ENCODE data around the gene SLC29A1. TPM values are rescaled to one million over a fixed set of nuclear protein-coding genes. Genes with fewer than 3 reads are reported as not detected.
A peak's percentile ranks its signal among the peaks of the same experiment; 100 is the strongest.

The SLC29A1 gene
- total and polyA plus RNA-seq, 11 donors, result 48.0 to 319 (median 131) TPM

DNA sequence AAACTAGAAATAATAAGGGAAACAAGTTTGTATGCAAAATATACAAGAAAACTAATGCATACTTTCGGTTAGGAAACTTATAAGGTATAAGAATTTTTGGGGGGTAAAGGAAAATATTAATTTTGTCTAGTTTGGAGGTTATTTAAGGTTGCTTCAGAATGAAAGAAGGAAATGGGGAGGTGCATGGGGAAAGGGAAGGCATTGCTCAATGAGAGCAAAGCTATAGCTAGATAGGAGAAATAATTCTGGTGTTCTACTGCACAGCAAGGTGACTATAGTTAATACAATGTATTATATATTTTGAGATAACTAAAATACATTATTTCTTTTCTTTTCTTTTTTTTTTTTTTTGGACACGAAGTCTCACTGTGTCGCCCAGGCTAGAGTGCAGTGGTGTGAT, 12.1 kb upstream of the SLC29A1 start:
- intact Hi-C loops (cut with DNase I), result loop anchor here in 1 of 10 donors (5.0 kb wide), 1 partner anchor 34 kb away; no protein-coding TSS in a partner anchor
- TF ChIP-seq, protein P1, sequence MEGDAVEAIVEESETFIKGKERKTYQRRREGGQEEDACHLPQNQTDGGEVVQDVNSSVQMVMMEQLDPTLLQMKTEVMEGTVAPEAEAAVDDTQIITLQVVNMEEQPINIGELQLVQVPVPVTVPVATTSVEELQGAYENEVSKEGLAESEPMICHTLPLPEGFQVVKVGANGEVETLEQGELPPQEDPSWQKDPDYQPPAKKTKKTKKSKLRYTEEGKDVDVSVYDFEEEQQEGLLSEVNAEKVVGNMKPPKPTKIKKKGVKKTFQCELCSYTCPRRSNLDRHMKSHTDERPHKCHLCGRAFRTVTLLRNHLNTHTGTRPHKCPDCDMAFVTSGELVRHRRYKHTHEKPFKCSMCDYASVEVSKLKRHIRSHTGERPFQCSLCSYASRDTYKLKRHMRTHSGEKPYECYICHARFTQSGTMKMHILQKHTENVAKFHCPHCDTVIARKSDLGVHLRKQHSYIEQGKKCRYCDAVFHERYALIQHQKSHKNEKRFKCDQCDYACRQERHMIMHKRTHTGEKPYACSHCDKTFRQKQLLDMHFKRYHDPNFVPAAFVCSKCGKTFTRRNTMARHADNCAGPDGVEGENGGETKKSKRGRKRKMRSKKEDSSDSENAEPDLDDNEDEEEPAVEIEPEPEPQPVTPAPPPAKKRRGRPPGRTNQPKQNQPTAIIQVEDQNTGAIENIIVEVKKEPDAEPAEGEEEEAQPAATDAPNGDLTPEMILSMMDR (IDR thresholded peaks at IDR 0.05), result no peak
- no peak for TF ChIP-seq POLR2A (IDR thresholded peaks at IDR 0.05)
- Histone ChIP-seq H3K4me1 (peaks cover 0 to 5% (median 3%) of the 10 kb centered on the region in 12 donors), H3K4me3 (no peak overlapping the region), H3K9me3 (no peaks in the 10 kb centered on the region), H3K36me3 (no peaks in the 10 kb centered on the region), H3K27ac (no peak overlapping the region), H3K27me3 (no peaks in the 10 kb centered on the region)
- no peak for DNase-seq
- WGBS, 4 donors, result 88 to 97% (median 91%) methylated on average over 3 of the region's 3 CpGs
- ATAC-seq, result no peak

DNA sequence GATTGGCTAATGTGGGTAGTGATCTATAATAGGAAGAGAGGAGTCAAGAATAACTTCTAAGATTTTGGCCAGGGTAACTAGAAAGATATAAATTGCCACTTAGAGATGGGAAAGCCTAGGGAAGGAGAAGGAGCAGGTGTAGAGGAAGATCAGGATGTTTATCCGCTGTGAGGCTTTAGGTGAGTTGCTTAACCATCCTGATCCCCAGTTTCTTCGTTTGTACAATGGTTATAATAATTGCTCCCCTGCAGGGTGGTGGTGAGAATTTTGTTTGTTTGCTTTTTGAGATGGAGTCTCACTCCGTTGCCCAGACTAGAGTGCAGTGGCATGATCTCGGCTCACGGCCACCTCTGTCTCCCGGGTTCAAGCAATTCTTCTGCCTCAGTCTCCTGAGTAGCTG, 9.1 kb upstream of the SLC29A1 start:
- ATAC-seq, result no peak
- WGBS, 4 donors, result 88 to 96% (median 94%) methylated on average over 6 of the region's 6 CpGs
- TF ChIP-seq, protein P1 (IDR thresholded peaks at IDR 0.05), result no peak
- no peak for TF ChIP-seq POLR2A (IDR thresholded peaks at IDR 0.05)

DNA sequence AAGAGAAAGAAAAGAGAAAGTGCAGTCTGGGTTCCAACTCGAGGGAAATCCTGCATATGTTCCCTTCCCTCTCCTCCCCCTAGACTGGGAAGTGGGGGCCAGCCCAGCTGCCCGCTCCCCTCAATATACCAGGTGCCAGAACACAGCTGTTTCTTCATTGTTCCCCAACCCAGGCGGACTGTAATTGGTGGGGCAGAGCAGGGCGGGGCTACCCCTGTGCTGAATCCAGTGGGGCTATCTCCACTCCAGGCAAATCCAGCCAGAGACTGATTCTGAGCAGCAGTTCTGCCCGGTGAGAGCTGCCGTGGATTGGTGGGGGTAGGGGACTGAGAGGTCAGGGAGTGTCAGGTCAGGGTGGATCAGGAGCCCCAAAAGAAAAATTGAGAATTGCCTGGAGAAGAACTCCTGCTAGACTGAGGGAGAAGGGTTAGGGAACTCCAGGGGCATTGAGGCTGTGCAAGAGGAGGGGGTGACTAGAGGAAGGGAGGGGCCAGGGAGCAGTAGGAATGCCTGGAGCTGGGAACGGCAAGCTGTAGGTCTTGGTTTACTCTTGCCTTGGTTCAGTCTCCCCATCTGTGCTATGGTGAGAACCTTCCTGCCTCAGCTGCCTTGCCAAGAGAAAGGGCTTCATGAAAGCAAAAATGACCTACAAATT, 6.6 kb upstream of the SLC29A1 start, which contains the start of gene MYMX:
TSS of gene MYMX (plus strand) at position 250 of the 655 bp plus-strand sequence. CDS start 546 bp downstream, outside the sequence.
- no peaks in the 10 kb centered on the region for H3K36me3 ChIP-seq
- WGBS, 4 donors, result 36 to 50% (median 39%) methylated on average over 7 of the region's 7 CpGs
- intact Hi-C loops (cut with DNase I), result loop anchor here in 2 of 10 donors (5.0 kb wide), 1 partner anchor 40 kb away; no protein-coding TSS in a partner anchor
- ATAC-seq, result no peak
- no peak for TF ChIP-seq POLR2A (IDR thresholded peaks at IDR 0.05)
- TF ChIP-seq, protein P1 (IDR thresholded peaks at IDR 0.05), result no peak
- no peaks in the 10 kb centered on the region for H3K27me3 ChIP-seq
- peak in 2 of 5 donors; percentile 36 to 68 for DNase-seq
- peaks cover 2 to 60% (median 48%) of the 10 kb centered on the region in 12 donors for H3K4me1 ChIP-seq
- peak within 1 kb of the TSS in 11 of 12 donors; percentile 87 to 99 (median 93) for H3K27ac ChIP-seq
- no peaks in the 10 kb centered on the region for H3K9me3 ChIP-seq
- peak within 1 kb of the TSS in 5 of 12 donors; percentile 3 to 40 (median 31) for H3K4me3 ChIP-seq

More for the DNA sequence above, 9.1 kb upstream of the SLC29A1 start:
- intact Hi-C loops (cut with DNase I), result loop anchor here in 1 of 10 donors (5.0 kb wide), 1 partner anchor 37 kb away; no protein-coding TSS in a partner anchor
- DNase-seq, result no peak
- Histone ChIP-seq H3K4me1 (peaks cover 0 to 36% (median 29%) of the 10 kb centered on the region in 12 donors), H3K36me3 (no peaks in the 10 kb centered on the region), H3K9me3 (no peaks in the 10 kb centered on the region), H3K27ac (no peak overlapping the region), H3K4me3 (no peak overlapping the region), H3K27me3 (no peaks in the 10 kb centered on the region)
